ENCODE results near the gene PGS1.

PGS1 gene

GRCh38 chr17:78396441-78397337 is 18.2 kb downstream of the PGS1 start:
- no peaks in the 10 kb centered on the region for H3K4me1 ChIP-seq (ENCODE audit: control insufficient read depth, insufficient read depth, low read length, poor library complexity, severe bottlenecking)
- H3K9me3 ChIP-seq (ENCODE audit: control insufficient read depth, low read length): no peaks in the 10 kb centered on the region
- no peak overlapping the region for H3K4me3 ChIP-seq (ENCODE audit: insufficient read depth, low read depth, low read length, poor library complexity, severe bottlenecking)
- DNase-seq: no peak
- H3K36me3 ChIP-seq (ENCODE audit: control insufficient read depth, insufficient read depth, low read length): peaks cover 64% of the 10 kb centered on the region
- no peak overlapping the region for H3K27ac ChIP-seq (ENCODE audit: insufficient read depth, low read length, poor library complexity, severe bottlenecking)
- no peaks in the 10 kb centered on the region for H3K27me3 ChIP-seq (replicated peaks; ENCODE audit: control insufficient read depth, insufficient read depth, low read length, poor library complexity, severe bottlenecking)

GRCh38 chr17:78397681-78398101 is 19.2 kb downstream of the PGS1 start:
- H3K36me3 ChIP-seq (ENCODE audit: control insufficient read depth, insufficient read depth, low read length): peaks cover 69% of the 10 kb centered on the region
- no peaks in the 10 kb centered on the region for H3K27me3 ChIP-seq (replicated peaks; ENCODE audit: control insufficient read depth, insufficient read depth, low read length, poor library complexity, severe bottlenecking)
- H3K9me3 ChIP-seq (ENCODE audit: control insufficient read depth, low read length): no peaks in the 10 kb centered on the region
- DNase-seq: no peak
- H3K4me3 ChIP-seq (ENCODE audit: insufficient read depth, low read depth, low read length, poor library complexity, severe bottlenecking): no peak overlapping the region
- no peaks in the 10 kb centered on the region for H3K4me1 ChIP-seq (ENCODE audit: control insufficient read depth, insufficient read depth, low read length, poor library complexity, severe bottlenecking)
- H3K27ac ChIP-seq (ENCODE audit: insufficient read depth, low read length, poor library complexity, severe bottlenecking): no peak overlapping the region

GRCh38 chr17:78398390-78398789 is 19.9 kb downstream of the PGS1 start:
- H3K4me1 ChIP-seq (ENCODE audit: control insufficient read depth, insufficient read depth, low read length, poor library complexity, severe bottlenecking): no peaks in the 10 kb centered on the region
- H3K36me3 ChIP-seq (ENCODE audit: control insufficient read depth, insufficient read depth, low read length): peaks cover 75% of the 10 kb centered on the region
- no peak for DNase-seq
- H3K27me3 ChIP-seq (replicated peaks; ENCODE audit: control insufficient read depth, insufficient read depth, low read length, poor library complexity, severe bottlenecking): no peaks in the 10 kb centered on the region
- no peak overlapping the region for H3K27ac ChIP-seq (ENCODE audit: insufficient read depth, low read length, poor library complexity, severe bottlenecking)
- H3K9me3 ChIP-seq (ENCODE audit: control insufficient read depth, low read length): no peaks in the 10 kb centered on the region
- no peak overlapping the region for H3K4me3 ChIP-seq (ENCODE audit: insufficient read depth, low read depth, low read length, poor library complexity, severe bottlenecking)

- Histone ChIP-seq H3K4me1 (ENCODE audit: control insufficient read depth, insufficient read depth, low read length, poor library complexity, severe bottlenecking) (no peaks in the 10 kb centered on the region), H3K36me3 (ENCODE audit: control insufficient read depth, insufficient read depth, low read length) (peaks cover 81% of the 10 kb centered on the region), H3K4me3 (ENCODE audit: insufficient read depth, low read depth, low read length, poor library complexity, severe bottlenecking) (no peak overlapping the region), H3K27me3 (replicated peaks; ENCODE audit: control insufficient read depth, insufficient read depth, low read length, poor library complexity, severe bottlenecking) (no peaks in the 10 kb centered on the region), H3K9me3 (ENCODE audit: control insufficient read depth, low read length) (no peaks in the 10 kb centered on the region), H3K27ac (ENCODE audit: insufficient read depth, low read length, poor library complexity, severe bottlenecking) (no peak overlapping the region)
- DNase-seq: no peak
Observed at GRCh38 chr17:78399028-78399692, 20.7 kb downstream of the PGS1 start.

GRCh38 chr17:78399693-78400144 is 21.3 kb downstream of the PGS1 start:
- DNase-seq: no peak
- Histone ChIP-seq H3K9me3 (ENCODE audit: control insufficient read depth, low read length) (no peaks in the 10 kb centered on the region), H3K4me3 (ENCODE audit: insufficient read depth, low read depth, low read length, poor library complexity, severe bottlenecking) (no peak overlapping the region), H3K36me3 (ENCODE audit: control insufficient read depth, insufficient read depth, low read length) (peaks cover 85% of the 10 kb centered on the region), H3K27ac (ENCODE audit: insufficient read depth, low read length, poor library complexity, severe bottlenecking) (no peak overlapping the region), H3K4me1 (ENCODE audit: control insufficient read depth, insufficient read depth, low read length, poor library complexity, severe bottlenecking) (no peaks in the 10 kb centered on the region), H3K27me3 (replicated peaks; ENCODE audit: control insufficient read depth, insufficient read depth, low read length, poor library complexity, severe bottlenecking) (no peaks in the 10 kb centered on the region)

- no peaks in the 10 kb centered on the region for H3K27me3 ChIP-seq (replicated peaks; ENCODE audit: control insufficient read depth, insufficient read depth, low read length, poor library complexity, severe bottlenecking)
- no peak overlapping the region for H3K27ac ChIP-seq (ENCODE audit: insufficient read depth, low read length, poor library complexity, severe bottlenecking)
- no peak for DNase-seq
- H3K4me1 ChIP-seq (ENCODE audit: control insufficient read depth, insufficient read depth, low read length, poor library complexity, severe bottlenecking): no peaks in the 10 kb centered on the region
- H3K36me3 ChIP-seq (ENCODE audit: control insufficient read depth, insufficient read depth, low read length): peaks cover 87% of the 10 kb centered on the region
- H3K4me3 ChIP-seq (ENCODE audit: insufficient read depth, low read depth, low read length, poor library complexity, severe bottlenecking): no peak overlapping the region
- no peaks in the 10 kb centered on the region for H3K9me3 ChIP-seq (ENCODE audit: control insufficient read depth, low read length)
Observed at GRCh38 chr17:78400581-78401240, 22.3 kb downstream of the PGS1 start.

- Histone ChIP-seq H3K36me3 (ENCODE audit: control insufficient read depth, insufficient read depth, low read length) (peaks cover 87% of the 10 kb centered on the region), H3K4me1 (ENCODE audit: control insufficient read depth, insufficient read depth, low read length, poor library complexity, severe bottlenecking) (no peaks in the 10 kb centered on the region), H3K27ac (ENCODE audit: insufficient read depth, low read length, poor library complexity, severe bottlenecking) (no peak overlapping the region), H3K4me3 (ENCODE audit: insufficient read depth, low read depth, low read length, poor library complexity, severe bottlenecking) (no peak overlapping the region), H3K27me3 (replicated peaks; ENCODE audit: control insufficient read depth, insufficient read depth, low read length, poor library complexity, severe bottlenecking) (no peaks in the 10 kb centered on the region), H3K9me3 (ENCODE audit: control insufficient read depth, low read length) (no peaks in the 10 kb centered on the region)
- no peak for DNase-seq
Observed at GRCh38 chr17:78401246-78401645, 22.8 kb downstream of the PGS1 start.

GRCh38 chr17:78401891-78402290 is 23.4 kb downstream of the PGS1 start:
- Histone ChIP-seq H3K27ac (ENCODE audit: insufficient read depth, low read length, poor library complexity, severe bottlenecking) (no peak overlapping the region), H3K4me1 (ENCODE audit: control insufficient read depth, insufficient read depth, low read length, poor library complexity, severe bottlenecking) (no peaks in the 10 kb centered on the region), H3K36me3 (ENCODE audit: control insufficient read depth, insufficient read depth, low read length) (peaks cover 81% of the 10 kb centered on the region), H3K4me3 (ENCODE audit: insufficient read depth, low read depth, low read length, poor library complexity, severe bottlenecking) (no peak overlapping the region), H3K9me3 (ENCODE audit: control insufficient read depth, low read length) (no peaks in the 10 kb centered on the region), H3K27me3 (replicated peaks; ENCODE audit: control insufficient read depth, insufficient read depth, low read length, poor library complexity, severe bottlenecking) (no peaks in the 10 kb centered on the region)
- no peak for DNase-seq

- DNase-seq: no peak
- H3K4me1 ChIP-seq (ENCODE audit: control insufficient read depth, insufficient read depth, low read length, poor library complexity, severe bottlenecking): peaks cover 4% of the 10 kb centered on the region
- peaks cover 70% of the 10 kb centered on the region for H3K36me3 ChIP-seq (ENCODE audit: control insufficient read depth, insufficient read depth, low read length)
- H3K9me3 ChIP-seq (ENCODE audit: control insufficient read depth, low read length): no peaks in the 10 kb centered on the region
- no peak overlapping the region for H3K4me3 ChIP-seq (ENCODE audit: insufficient read depth, low read depth, low read length, poor library complexity, severe bottlenecking)
- H3K27ac ChIP-seq (ENCODE audit: insufficient read depth, low read length, poor library complexity, severe bottlenecking): no peak overlapping the region
- H3K27me3 ChIP-seq (replicated peaks; ENCODE audit: control insufficient read depth, insufficient read depth, low read length, poor library complexity, severe bottlenecking): no peaks in the 10 kb centered on the region
Observed at GRCh38 chr17:78403822-78404221, 25.4 kb downstream of the PGS1 start.

GRCh38 chr17:78406396-78406795 is 27.9 kb downstream of the PGS1 start:
- peaks cover 48% of the 10 kb centered on the region for H3K36me3 ChIP-seq (ENCODE audit: control insufficient read depth, insufficient read depth, low read length)
- H3K27me3 ChIP-seq (replicated peaks; ENCODE audit: control insufficient read depth, insufficient read depth, low read length, poor library complexity, severe bottlenecking): no peaks in the 10 kb centered on the region
- no peak overlapping the region for H3K4me3 ChIP-seq (ENCODE audit: insufficient read depth, low read depth, low read length, poor library complexity, severe bottlenecking)
- no peak for DNase-seq
- no peak overlapping the region for H3K27ac ChIP-seq (ENCODE audit: insufficient read depth, low read length, poor library complexity, severe bottlenecking)
- H3K9me3 ChIP-seq (ENCODE audit: control insufficient read depth, low read length): no peaks in the 10 kb centered on the region
- H3K4me1 ChIP-seq (ENCODE audit: control insufficient read depth, insufficient read depth, low read length, poor library complexity, severe bottlenecking): peaks cover 4% of the 10 kb centered on the region
